ENCODE data around the gene REEP1. TPM values are rescaled to one million over a fixed set of nuclear protein-coding genes. Genes with fewer than 3 reads are reported as not detected.

REEP1 gene
- total RNA-seq, 2 experiments from 2014 or later: not detected

GRCh38 chr2:86283411-86284030 lies 53.9 kb downstream of the REEP1 start:
- Histone ChIP-seq H3K4me2 (ENCODE audit: low read length) (no peak overlapping the region), H3K9me2 (ENCODE audit: insufficient read depth, low read length) (no peaks in the 10 kb centered on the region), H3K36me3 (ENCODE audit: insufficient read depth, low read length) (no peaks in the 10 kb centered on the region), H2AFZ (ENCODE audit: low read length) (no peak overlapping the region), H4K20me1 (ENCODE audit: insufficient read depth, low read length) (no peaks in the 10 kb centered on the region), H3K79me2 (ENCODE audit: insufficient read depth, low read depth, low read length) (no peaks in the 10 kb centered on the region), H3K9me3 (ENCODE audit: low read length) (no peaks in the 10 kb centered on the region), H3K27ac (ENCODE audit: low read depth, low read length, poor library complexity, severe bottlenecking) (no peak overlapping the region), H3K4me3 (ENCODE audit: low read depth, low read length, poor library complexity, severe bottlenecking) (no peak overlapping the region), H3K4me1 (ENCODE audit: insufficient read depth, low read length, poor library complexity, severe bottlenecking) (no peaks in the 10 kb centered on the region)
- BruUV-seq (replicated peaks): no TSS peak
- intact Hi-C loops (cut with micrococcal nuclease; ENCODE audit: unreplicated experiment): no loop called here
- ChIA-PET CTCF (ENCODE audit: unreplicated experiment) (no interaction called here), POLR2A (interaction anchor here (0.6 to 1.2 kb wide), 3 partner anchors 8 to 362 kb away, joined by 3 read pairs; no protein-coding TSS in a partner anchor)
- TF ChIP-seq EZH2phosphoT487 (IDR thresholded peaks at IDR 0.05; ENCODE audit: borderline replicate concordance, low read depth, low read length): no peak
- TF ChIP-seq, protein P1, sequence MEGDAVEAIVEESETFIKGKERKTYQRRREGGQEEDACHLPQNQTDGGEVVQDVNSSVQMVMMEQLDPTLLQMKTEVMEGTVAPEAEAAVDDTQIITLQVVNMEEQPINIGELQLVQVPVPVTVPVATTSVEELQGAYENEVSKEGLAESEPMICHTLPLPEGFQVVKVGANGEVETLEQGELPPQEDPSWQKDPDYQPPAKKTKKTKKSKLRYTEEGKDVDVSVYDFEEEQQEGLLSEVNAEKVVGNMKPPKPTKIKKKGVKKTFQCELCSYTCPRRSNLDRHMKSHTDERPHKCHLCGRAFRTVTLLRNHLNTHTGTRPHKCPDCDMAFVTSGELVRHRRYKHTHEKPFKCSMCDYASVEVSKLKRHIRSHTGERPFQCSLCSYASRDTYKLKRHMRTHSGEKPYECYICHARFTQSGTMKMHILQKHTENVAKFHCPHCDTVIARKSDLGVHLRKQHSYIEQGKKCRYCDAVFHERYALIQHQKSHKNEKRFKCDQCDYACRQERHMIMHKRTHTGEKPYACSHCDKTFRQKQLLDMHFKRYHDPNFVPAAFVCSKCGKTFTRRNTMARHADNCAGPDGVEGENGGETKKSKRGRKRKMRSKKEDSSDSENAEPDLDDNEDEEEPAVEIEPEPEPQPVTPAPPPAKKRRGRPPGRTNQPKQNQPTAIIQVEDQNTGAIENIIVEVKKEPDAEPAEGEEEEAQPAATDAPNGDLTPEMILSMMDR (conservative IDR thresholded peaks at IDR 0.05; ENCODE audit: low read length): no peak
- DNase-seq (ENCODE audit: low spot score): no peak

- no peaks in the 10 kb centered on the region for H3K79me2 ChIP-seq (ENCODE audit: insufficient read depth, low read depth, low read length)
- POLR2A ChIA-PET: no interaction called here
- H3K9me3 ChIP-seq (ENCODE audit: low read length): no peaks in the 10 kb centered on the region
- H4K20me1 ChIP-seq (ENCODE audit: insufficient read depth, low read length): no peaks in the 10 kb centered on the region
- BruUV-seq (replicated peaks): no TSS peak
- H3K4me3 ChIP-seq (ENCODE audit: low read depth, low read length, poor library complexity, severe bottlenecking): no peak overlapping the region
- intact Hi-C loops (cut with micrococcal nuclease; ENCODE audit: unreplicated experiment): no loop called here
- CTCF ChIA-PET (ENCODE audit: unreplicated experiment): no interaction called here
- no peaks in the 10 kb centered on the region for H3K9me2 ChIP-seq (ENCODE audit: insufficient read depth, low read length)
- DNase-seq (ENCODE audit: low spot score): no peak
- TF ChIP-seq, protein P1 (conservative IDR thresholded peaks at IDR 0.05; ENCODE audit: low read length): no peak
- no peak for TF ChIP-seq EZH2phosphoT487 (IDR thresholded peaks at IDR 0.05; ENCODE audit: borderline replicate concordance, low read depth, low read length)
- no peaks in the 10 kb centered on the region for H3K4me1 ChIP-seq (ENCODE audit: insufficient read depth, low read length, poor library complexity, severe bottlenecking)
- no peaks in the 10 kb centered on the region for H3K36me3 ChIP-seq (ENCODE audit: insufficient read depth, low read length)
- no peak overlapping the region for H3K4me2 ChIP-seq (ENCODE audit: low read length)
- no peak overlapping the region for H2AFZ ChIP-seq (ENCODE audit: low read length)
- no peak overlapping the region for H3K27ac ChIP-seq (ENCODE audit: low read depth, low read length, poor library complexity, severe bottlenecking)
Measured at GRCh38 chr2:86281066-86281700, 56.2 kb downstream of the REEP1 start.

- Histone ChIP-seq H4K20me1 (ENCODE audit: insufficient read depth, low read length) (no peaks in the 10 kb centered on the region), H3K9me3 (ENCODE audit: low read length) (no peaks in the 10 kb centered on the region), H3K27ac (ENCODE audit: low read depth, low read length, poor library complexity, severe bottlenecking) (no peak overlapping the region), H3K36me3 (ENCODE audit: insufficient read depth, low read length) (no peaks in the 10 kb centered on the region), H3K4me3 (ENCODE audit: low read depth, low read length, poor library complexity, severe bottlenecking) (no peak overlapping the region), H3K4me2 (ENCODE audit: low read length) (no peak overlapping the region), H3K4me1 (ENCODE audit: insufficient read depth, low read length, poor library complexity, severe bottlenecking) (no peaks in the 10 kb centered on the region), H3K79me2 (ENCODE audit: insufficient read depth, low read depth, low read length) (no peaks in the 10 kb centered on the region), H3K9me2 (ENCODE audit: insufficient read depth, low read length) (no peaks in the 10 kb centered on the region), H2AFZ (ENCODE audit: low read length) (no peak overlapping the region)
- intact Hi-C loops (cut with micrococcal nuclease; ENCODE audit: unreplicated experiment): no loop called here
- no peak for TF ChIP-seq EZH2phosphoT487 (IDR thresholded peaks at IDR 0.05; ENCODE audit: borderline replicate concordance, low read depth, low read length)
- TF ChIP-seq, protein P1 (conservative IDR thresholded peaks at IDR 0.05; ENCODE audit: low read length): no peak
- ChIA-PET CTCF (ENCODE audit: unreplicated experiment) (no interaction called here), POLR2A (no interaction called here)
- no peak for DNase-seq (ENCODE audit: low spot score)
- BruUV-seq (replicated peaks): no TSS peak
Measured at GRCh38 chr2:86280191-86280667, 57.2 kb downstream of the REEP1 start.
